Adrenal gland (tissue), 12 donors: ENCODE data around the gene CGNL1. TPM values are rescaled to one million over a fixed set of nuclear protein-coding genes. Genes with fewer than 3 reads are reported as not detected.

Source experiments
- DNase-seq, 7 donors: peaks; one replicate each; pipeline ENCODE4 v3.0.0-alpha.2; 2019 to 2020
- H3K27ac ChIP-seq, 5 donors: fragments of 200-600 bp; sonication (generic) in 4 of 5; 1 replicate in 3 of 5; 2 replicates in 2 of 5; pipeline versions ENCODE4 v1.5.1 to v1.8.0; 2016 to 2020; ENCODE audit warnings: mild to moderate bottlenecking in 1 of 5
- H3K27me3 ChIP-seq: fragments of 200-600 bp; 2 replicates; pipeline ENCODE4 v1.8.0; 2021
- H3K36me3 ChIP-seq, 2 donors: fragments of 200-600 bp; replicated peaks in 1 of 2; 1 replicate in 1 of 2; 2 replicates in 1 of 2; pipeline versions ENCODE4 v1.5.1 to v1.8.0; 2018 to 2022
- H3K4me1 ChIP-seq, 2 donors: fragments of 200-600 bp; replicated peaks in 1 of 2; 1 replicate in 1 of 2; 2 replicates in 1 of 2; pipeline versions ENCODE4 v1.5.1 to v1.8.0; 2018 to 2021
- H3K4me3 ChIP-seq, 4 donors: fragments of 200-600 bp; sonication (generic) in 3 of 4; one replicate each; pipeline ENCODE4 v1.5.1; 2016 to 2018
- H3K9me3 ChIP-seq, 3 donors: fragments of 200-600 bp; sonication (generic) in 1 of 3; replicated peaks in 1 of 3; 1 replicate in 2 of 3; 2 replicates in 1 of 3; pipeline versions ENCODE4 v1.5.1 to v1.8.0; 2016 to 2021
- POLR2A ChIP-seq, 2 donors: fragments of 450-650 bp; IDR thresholded peaks; one replicate each; pipeline ENCODE4 v1.6.1; 2017; ENCODE audit warnings: antibody characterized with exemption in 2 of 2, mild to moderate bottlenecking in 2 of 2, moderate library complexity in 1 of 2
- WGBS, 4 donors: extraction: QIAGEN DNeasy Blood & Tissue Kit in 2 of 4; methylation state at CpG; one replicate each; pipeline versions ENCODE4 v1.1.5 to v1.1.7; 2013 to 2017; 5-methylcytosine and 5-hydroxymethylcytosine counted together
- intact Hi-C, 2 donors: fragments of 100-400 bp; cut with DNase I; formaldehyde crosslinking; loops; one replicate each; pipeline versions ENCODE4 v1.14.1 to v1.15.0; 2022 to 2023
- polyA plus RNA-seq, 3 donors: library from polyadenylated mRNA; stranded (reverse); fragments of 200-250 nt in 2 of 3; fragments of 350-450 nt in 1 of 3; fragmentation: Illumina TruSeq in 1 of 3; extraction: RNeasy Lipid Tissue Mini Kit (QIAGEN cat#74804) in 1 of 3; gene quantifications; one replicate each; pipeline ENCODE4 v1.2.3, GENCODE V29; 2013 to 2014
- total RNA-seq, 9 donors: library from RNA; depleted of rRNA in 4 of 9; stranded (reverse); fragments of >200 nt in 4 of 9; fragments of 120-200 nt in 1 of 9; fragmentation: NEBNext Ultra II Directional in 1 of 9; extraction: Animal tissue kit (Norgen Biotek cat#: 25700) in 1 of 9; gene quantifications; one replicate each; pipeline versions ENCODE4 v1.1.0 to v1.2.4, GENCODE V29; 2013 to 2023
- TF ChIP-seq, protein P1 (sequence below), 6 experiments: fragments of 450-650 bp in 4 of 6; fragments of 200-600 bp in 2 of 6; sonication (generic) in 1 of 6; IDR thresholded peaks; 1 replicate in 5 of 6; 2 replicates in 1 of 6; pipeline versions ENCODE4 v1.5.1 to v1.8.0; 2016 to 2021; ENCODE audit warnings: antibody characterized with exemption in 6 of 6, mild to moderate bottlenecking in 2 of 6, moderate library complexity in 1 of 6
- donor health status: healthy with polysubstance abuse.
- donor health status: Bipolar disorder and iron deficiency.
- donor health status: DM: yes; HTN: yes; CAD: no.
- donor health status: DM: no; HTN: no; CAD: no.
- donor health status: DM: no; HTN: no; CAD: no.
- donor health status: DM: yes; HTN: yes; CAD: no.

Gene CGNL1
- total and polyA plus RNA-seq, 12 donors = 5.2 to 49.5 (median 22.0) TPM

DNA sequence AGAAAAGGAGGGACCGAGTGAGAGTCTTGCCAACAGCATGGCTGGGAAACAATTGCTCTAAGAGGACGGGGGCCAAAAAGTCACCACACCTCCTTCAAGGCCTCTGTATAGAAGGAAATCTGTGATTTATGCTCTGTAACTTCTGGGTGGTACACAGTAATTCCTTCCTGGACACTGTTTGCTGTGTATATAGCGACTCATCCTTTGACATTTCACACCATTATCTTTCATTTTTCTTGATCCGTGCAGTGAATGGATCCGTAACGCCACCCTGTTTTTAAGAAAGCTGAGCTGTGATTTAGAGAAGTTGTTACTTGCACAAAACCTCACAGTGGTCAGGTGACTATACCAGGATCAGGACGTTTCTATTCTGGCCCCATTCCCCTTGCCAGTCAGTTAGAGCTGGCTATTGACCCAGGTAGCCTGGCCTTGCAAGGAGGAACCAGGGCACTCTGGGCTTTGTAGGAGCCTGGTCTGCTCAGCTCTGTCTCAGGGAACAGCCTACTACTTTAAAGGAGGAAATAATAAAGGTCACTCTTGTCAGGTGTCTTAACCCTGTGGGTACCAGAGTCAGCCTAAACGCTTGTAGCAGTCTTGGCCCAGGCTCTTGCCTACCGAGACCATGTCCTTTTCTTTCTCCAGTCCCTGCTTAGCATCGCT, 128.9 kb downstream of the CGNL1 start:
- H3K4me1 ChIP-seq = peaks cover 0 to 8% of the 10 kb centered on the region in 2 donors
- DNase-seq = no peak
- no peak overlapping the region for H3K27ac ChIP-seq

DNA sequence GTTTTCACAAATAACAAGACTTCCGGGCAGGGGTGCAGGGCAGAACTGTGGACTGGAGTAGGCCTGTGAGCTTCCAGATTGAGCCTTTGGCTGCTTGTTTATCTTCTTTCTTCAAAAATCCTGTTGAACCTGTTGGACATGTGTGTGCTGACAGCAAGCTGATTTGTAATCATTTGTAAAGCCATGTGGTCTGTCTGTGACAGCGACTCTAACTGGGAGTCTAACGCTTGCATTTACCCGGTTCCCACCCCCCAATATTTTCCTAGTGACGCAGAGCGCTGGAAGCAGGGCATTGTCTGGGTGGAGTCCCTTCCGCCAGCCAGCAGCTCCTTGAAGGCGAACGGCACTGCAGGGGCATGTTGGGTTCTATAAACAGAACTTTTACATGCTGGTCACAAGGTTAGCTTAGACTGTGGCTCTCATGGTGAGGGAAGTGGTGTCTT, 129.7 kb downstream of the CGNL1 start:
- no peaks in the 10 kb centered on the region for H3K9me3 ChIP-seq
- WGBS, 4 donors = 71 to 95% (median 84%) methylated on average over 7 to 9 of the region's 9 CpGs
- peaks cover 0 to 6% of the 10 kb centered on the region in 2 donors for H3K4me1 ChIP-seq
- no peaks in the 10 kb centered on the region for H3K27me3 ChIP-seq
- TF ChIP-seq, protein P1, sequence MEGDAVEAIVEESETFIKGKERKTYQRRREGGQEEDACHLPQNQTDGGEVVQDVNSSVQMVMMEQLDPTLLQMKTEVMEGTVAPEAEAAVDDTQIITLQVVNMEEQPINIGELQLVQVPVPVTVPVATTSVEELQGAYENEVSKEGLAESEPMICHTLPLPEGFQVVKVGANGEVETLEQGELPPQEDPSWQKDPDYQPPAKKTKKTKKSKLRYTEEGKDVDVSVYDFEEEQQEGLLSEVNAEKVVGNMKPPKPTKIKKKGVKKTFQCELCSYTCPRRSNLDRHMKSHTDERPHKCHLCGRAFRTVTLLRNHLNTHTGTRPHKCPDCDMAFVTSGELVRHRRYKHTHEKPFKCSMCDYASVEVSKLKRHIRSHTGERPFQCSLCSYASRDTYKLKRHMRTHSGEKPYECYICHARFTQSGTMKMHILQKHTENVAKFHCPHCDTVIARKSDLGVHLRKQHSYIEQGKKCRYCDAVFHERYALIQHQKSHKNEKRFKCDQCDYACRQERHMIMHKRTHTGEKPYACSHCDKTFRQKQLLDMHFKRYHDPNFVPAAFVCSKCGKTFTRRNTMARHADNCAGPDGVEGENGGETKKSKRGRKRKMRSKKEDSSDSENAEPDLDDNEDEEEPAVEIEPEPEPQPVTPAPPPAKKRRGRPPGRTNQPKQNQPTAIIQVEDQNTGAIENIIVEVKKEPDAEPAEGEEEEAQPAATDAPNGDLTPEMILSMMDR (IDR thresholded peaks at IDR 0.05) = no peak
- no peak for TF ChIP-seq POLR2A (IDR thresholded peaks at IDR 0.05)
- no peak overlapping the region for H3K4me3 ChIP-seq
- H3K27ac ChIP-seq = no peak overlapping the region
- intact Hi-C loops = no loop called here
- no peaks in the 10 kb centered on the region for H3K36me3 ChIP-seq
- DNase-seq = no peak

More for the DNA sequence above, 128.9 kb downstream of the CGNL1 start:
- H3K4me3 ChIP-seq = no peak overlapping the region
- no peaks in the 10 kb centered on the region for H3K36me3 ChIP-seq
- TF ChIP-seq, protein P1 (IDR thresholded peaks at IDR 0.05) = no peak
- no peak for TF ChIP-seq POLR2A (IDR thresholded peaks at IDR 0.05)
- no peaks in the 10 kb centered on the region for H3K27me3 ChIP-seq
- WGBS, 4 donors = 72 to 86% (median 80%) methylated on average over 7 to 10 of the region's 10 CpGs
- no peaks in the 10 kb centered on the region for H3K9me3 ChIP-seq
- intact Hi-C loops = no loop called here

DNA sequence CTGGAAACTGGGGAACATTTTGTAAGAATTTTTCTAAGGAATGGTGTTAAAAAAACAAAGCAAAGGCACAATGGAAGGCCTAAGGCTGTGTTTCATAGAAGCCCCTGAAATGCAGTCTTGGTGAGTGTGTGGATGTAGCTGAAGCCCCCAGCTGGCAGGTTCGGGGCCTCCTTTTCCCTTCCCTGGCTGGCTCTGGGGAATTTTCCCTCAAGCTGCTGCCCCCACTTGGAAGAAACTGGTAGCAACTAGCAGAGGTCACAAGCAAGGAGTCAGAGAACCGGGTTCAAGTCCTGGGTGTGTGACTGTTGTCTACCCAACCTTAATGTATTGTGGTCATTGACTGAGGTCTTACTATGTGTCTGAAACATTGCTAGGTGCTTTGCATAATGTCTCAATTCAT, 130.1 kb downstream of the CGNL1 start:
- Histone ChIP-seq H3K9me3 (no peaks in the 10 kb centered on the region), H3K27ac (no peak overlapping the region), H3K4me1 (peaks cover 0 to 4% of the 10 kb centered on the region in 2 donors), H3K27me3 (no peaks in the 10 kb centered on the region), H3K4me3 (no peak overlapping the region), H3K36me3 (no peaks in the 10 kb centered on the region)
- WGBS, 4 donors = 85 to 94% (median 91%) methylated on average over 2 of the region's 2 CpGs
- no peak for DNase-seq
- intact Hi-C loops = no loop called here
- TF ChIP-seq, protein P1 (IDR thresholded peaks at IDR 0.05) = no peak
- TF ChIP-seq POLR2A (IDR thresholded peaks at IDR 0.05) = no peak

DNA sequence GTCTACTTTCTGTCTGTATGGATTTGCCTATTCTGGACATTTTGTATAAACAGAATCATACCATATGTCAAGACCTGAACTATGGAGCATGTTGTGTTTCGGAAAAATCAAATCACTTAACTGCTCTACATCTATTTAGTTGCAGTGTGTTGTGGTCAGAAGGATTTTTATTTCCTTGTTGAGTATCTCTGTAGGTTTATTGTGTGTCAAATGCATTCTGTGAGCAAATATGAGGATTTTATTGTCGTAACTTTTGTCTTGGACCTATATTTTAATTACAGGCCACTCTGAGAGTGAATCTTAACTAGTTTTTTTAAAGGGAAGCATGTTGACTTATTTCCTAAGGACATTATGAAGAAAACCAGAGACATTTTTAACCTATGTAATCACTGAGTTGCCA, 130.8 kb downstream of the CGNL1 start:
- Histone ChIP-seq H3K9me3 (no peaks in the 10 kb centered on the region), H3K27me3 (no peaks in the 10 kb centered on the region), H3K4me1 (peaks cover 0 to 4% of the 10 kb centered on the region in 2 donors), H3K4me3 (no peak overlapping the region), H3K36me3 (no peaks in the 10 kb centered on the region), H3K27ac (no peak overlapping the region)
- TF ChIP-seq, protein P1 (IDR thresholded peaks at IDR 0.05) = no peak
- no peak for TF ChIP-seq POLR2A (IDR thresholded peaks at IDR 0.05)
- no peak for DNase-seq
- 95 to 98% (median 97%) methylated on average over 2 of the region's 2 CpGs for WGBS, 4 donors
- intact Hi-C loops = no loop called here
